ENCODE measurements around the gene SLC2A8.

Gene SLC2A8

DNA sequence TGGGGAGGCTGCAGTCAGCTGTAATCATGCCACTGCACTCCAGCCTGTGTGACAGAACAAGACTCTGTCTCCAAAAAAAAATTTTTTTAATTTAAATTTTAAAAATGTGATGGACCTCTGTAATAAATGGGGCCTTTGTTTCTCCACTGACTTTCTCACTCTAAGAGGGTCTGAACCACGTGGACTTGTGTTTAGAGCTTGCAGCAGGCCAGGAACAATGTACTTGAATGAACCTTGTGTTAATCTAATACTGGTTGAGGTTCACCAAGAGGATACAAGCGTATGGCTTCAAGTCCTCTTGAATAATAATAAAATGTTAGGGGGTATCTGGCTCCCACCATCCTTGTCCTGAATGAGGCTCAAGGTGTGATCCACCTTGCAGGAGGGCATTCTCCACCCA is 14.4 kb upstream of the SLC2A8 start:
- no peak for DNase-seq

DNA sequence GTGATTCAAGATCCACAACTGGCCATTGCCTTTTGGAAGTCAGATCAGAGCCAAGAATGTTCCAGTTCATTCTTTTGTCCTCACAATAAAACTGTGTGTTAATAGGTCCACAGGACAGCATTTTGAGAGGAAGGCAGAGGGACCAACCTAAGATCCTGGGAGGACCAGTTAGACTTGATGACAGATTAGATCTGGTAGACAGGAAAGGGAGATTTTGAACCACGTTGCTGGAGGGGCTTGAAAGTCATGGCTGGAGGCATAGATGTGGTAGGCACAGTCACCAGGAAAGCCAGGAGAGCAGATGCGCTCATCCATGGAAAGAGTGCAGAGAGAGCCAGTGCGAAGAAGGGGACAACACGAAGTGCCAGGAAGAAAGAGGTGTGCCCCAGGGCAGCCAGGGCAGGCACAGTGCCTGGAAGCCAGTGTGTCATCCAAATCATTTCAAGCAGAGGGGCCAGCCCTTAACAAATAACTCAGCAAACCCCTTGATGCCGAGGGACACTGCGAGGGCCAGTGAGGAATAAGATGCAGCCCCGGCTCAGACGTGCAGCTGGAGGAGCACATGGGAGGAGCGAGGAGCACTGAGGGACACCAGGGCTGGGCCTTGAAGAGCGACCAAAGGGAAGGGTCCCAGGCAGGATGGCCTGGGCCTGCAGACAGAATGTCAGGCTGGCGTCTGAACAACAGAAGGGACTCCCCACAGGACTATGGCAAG is 12.8 kb upstream of the SLC2A8 start:
- no peak for DNase-seq

DNA sequence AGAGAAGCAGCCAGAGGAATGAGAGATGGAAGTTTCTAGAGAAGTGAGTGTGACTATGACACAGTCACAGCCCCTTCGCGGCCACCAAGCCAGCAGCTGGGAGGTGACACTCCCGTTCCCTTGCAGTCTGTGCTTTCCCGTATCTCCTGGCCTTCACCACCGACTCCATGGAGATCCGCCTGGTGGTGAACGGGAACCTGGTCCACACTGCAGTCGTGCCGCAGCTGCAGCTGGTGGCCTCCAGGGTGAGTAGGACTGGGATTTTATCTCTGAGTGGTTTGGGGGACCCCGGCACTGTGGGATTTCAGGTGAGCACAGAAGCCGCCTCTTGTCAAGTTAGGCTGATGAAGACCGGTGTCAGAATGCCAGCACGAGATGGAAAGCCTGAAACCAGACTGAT is 12.1 kb upstream of the SLC2A8 start:
- no peak for DNase-seq

DNA sequence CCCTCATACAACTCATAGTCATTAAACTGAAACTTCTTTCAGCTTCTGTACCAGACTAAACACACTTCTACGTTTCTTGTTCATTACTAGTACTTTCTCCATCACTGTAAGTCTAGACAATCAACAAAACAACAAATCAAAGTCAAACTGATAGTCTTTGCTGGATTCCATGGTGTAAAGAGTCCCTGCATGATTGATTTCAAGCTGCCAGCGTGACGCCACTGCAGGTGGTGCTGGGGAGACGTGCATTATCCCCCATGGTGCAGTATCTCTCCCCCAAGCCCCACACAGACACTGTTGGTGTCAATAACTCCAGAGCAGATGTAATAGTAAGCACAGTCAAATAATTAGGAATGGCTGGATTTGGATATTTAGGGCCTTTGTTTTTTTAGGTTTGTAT is 10.7 kb upstream of the SLC2A8 start:
- DNase-seq, result no peak

DNA sequence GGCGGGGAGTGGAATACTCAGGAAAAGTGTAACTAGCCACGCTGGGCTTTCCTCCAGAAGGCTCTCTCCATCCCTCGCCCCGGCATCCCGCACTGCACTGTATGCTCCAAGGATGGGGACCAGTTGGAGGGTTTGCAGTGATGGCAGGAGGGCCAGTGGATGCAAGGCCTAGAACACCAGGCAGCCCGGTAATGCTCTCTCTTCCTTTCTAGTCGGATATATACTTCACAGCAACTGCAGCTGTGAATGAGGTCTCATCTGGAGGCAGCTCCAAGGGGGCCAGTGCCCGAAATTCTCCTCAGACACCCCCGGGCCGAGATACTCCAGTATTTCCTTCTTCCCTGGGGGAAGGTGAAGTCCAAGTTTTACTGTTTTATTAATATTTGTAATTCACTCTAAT is 10.0 kb upstream of the SLC2A8 start:
- DNase-seq, result no peak

DNA sequence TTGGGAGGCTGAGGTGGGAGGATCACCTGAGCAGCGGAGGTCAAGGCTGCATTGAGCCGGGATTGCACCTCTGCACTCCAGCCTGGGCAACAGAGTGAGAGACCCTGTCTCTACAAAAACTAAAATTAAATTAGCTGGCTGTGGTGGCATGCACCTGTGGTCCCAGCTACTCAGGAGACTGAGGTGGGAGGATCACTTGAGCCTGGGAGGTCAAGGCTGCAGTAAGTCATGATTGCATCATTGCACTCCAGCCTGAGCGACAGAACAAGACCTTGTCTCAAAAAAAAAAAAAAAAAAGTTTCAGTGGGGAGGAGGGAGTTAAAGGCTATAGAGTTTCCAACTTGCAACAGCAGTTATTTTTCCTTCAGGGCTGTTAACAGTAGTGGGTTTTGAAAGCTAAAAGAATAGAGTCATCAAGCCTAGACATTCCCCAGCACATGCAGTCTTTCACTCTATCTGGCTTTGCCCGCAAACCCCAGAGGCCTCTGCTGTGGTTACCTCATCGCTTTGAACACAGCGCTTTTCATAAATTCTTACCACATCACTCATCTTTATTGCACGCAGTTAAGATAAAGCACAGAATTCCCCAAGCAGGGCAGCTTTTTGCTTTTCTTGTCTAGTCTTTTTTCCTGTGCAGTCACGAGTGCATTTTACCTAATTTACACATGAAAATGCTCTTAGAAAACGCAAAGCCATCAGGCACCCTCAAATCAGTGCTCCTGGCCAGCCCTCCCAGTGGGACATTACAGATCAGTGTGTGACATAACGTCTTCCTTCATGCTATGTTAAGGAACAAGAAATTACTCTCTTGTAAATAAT is 8.7 kb upstream of the SLC2A8 start:
- peak; percentile 74 to 82 (median 79) for DNase-seq

DNA sequence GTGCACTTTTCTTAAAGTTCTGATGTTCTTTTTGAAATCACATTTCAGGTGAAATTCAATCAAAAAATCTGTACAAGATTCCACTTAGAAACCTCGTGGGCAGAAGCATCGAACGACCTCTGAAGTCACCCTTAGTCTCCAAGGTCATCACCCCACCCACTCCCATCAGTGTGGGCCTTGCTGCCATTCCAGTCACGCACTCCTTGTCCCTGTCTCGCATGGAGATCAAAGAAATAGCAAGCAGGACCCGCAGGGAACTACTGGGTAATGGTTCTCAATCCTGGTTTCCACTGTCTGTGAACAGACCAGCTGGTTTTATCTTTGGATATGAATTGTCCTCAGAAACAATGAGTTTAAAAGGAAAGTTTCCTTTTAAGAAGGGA is 8.1 kb upstream of the SLC2A8 start:
- no peak for DNase-seq

DNA sequence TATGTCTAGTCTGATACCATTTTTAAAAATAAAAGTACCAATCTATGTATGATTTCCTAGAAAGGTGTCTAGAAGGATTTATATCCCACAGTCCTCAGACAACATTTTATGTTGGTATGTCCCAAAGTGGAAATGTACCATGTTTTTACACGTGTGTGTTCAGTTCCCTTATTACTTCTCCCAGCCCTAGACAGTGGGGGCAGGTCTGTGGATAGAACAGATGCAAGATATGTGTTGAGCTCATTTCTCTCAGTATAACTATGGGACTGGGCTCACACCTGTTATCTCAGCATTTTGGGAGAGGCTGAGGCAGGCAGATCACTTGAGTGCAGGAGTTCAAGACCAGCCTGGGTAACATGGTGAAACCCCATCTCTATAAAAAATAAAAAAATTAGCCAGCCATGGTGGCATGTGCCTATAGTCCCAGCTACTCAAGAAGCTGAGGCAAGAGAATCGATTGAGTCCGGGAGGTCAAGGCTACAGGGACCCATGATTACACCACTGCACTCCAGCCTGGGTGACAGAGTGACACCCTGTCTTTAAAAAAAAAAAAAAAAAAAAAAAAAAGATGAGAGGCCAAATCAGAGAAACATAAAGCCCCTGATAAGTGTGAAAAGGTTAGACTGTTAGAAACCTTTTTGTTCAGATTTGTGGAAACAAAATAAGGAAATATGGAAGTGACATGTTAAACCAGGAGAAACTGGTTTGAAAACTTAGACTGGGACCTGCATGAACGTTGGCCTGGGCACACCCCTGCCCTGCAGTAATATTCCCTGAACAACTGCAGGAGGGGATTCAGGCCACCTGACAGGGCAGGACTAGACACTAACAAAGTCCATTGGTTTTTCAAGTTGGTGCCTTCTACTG is 7.4 kb upstream of the SLC2A8 start:
- DNase-seq, result no peak

DNA sequence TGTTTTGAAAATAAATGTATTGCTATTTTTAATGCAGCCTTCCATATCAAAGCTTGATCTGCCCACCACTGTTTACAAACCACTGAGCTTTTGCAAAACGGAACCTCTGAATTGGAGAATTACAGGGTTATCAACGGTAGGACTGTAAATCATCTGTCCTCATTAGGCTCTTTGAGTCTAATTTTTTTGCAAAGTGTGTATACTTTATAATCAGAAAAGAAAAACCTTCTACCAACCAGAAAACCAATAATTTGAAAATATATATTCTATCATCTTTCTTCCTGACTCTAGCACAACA is 6.8 kb upstream of the SLC2A8 start:
- DNase-seq, result no peak

DNA sequence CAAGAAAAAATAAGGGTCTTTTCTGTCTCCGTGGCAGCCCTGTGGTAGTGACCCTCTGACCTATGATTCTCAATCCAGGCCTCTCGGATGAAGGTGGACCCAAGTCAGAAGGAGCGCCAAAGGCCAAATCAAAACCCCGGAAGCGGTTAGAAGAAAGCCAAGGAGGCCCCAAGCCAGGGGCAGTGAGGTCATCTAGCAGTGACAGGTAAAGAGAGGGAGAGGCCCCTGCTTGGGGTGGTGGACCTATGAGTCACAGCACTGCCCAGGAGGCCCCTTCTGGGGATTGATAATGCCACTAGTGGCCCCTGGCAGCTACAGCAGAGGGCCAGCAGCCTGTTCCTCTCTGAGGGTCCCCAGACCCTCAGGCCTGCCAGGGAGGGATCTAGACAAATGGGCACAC is 6.4 kb upstream of the SLC2A8 start:
- no peak for DNase-seq

DNA sequence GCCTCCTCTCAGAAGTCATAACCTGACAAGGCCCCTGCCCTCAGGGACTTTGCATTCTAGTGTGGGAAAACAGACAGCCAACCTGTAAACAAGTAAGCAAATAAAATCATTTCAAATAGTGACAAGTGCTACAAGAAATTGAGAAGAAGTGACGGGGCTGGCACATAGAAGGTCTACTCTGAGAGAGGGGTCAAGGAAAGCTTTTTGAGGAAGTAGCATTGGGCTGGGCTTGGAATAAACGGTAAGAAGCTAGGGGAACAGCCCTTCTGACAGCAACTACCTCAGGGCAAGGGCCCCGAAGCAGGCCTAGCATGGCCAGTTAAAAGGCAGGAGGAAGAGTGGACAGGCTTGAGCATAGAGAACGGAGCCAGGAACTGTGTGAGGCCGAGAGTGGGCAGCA is 4.8 kb upstream of the SLC2A8 start:
- DNase-seq, result no peak

DNA sequence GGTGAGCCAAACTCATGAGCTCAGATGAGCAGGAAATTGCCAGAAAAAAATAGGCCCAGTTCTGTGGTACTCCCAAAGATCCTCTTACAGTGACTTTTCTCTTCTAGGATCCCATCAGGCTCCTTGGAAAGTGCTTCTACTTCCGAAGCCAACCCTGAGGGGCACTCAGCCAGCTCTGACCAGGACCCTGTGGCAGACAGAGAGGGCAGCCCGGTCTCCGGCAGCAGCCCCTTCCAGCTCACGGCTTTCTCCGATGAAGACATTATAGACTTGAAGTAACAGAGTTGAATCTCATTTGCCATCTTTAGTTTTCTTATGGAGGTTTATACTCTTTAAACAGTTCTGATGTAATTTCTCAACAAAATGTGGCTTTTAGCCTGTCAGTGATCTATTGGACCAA is 4.0 kb upstream of the SLC2A8 start:
- no peak for DNase-seq

DNA sequence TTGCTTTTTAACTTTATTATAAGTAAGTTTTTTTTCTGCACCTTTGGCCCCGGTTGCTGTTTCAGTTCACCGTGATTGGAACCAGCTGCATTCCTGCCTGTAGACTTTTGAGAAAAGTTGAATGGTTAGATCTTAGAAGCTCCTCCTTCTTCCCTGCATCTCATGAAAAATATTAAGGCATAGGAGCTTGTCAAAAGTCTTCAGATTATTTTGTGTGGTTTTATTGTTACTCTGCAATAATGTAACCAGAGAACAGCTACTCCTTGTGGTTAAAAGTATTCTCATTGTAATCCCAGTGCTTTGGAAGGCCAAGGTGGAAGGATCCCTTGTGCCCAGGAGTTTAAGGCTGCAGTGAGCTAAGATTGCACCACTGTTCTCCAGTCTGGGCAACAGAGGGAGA is 3.3 kb upstream of the SLC2A8 start:
- DNase-seq, result no peak

DNA sequence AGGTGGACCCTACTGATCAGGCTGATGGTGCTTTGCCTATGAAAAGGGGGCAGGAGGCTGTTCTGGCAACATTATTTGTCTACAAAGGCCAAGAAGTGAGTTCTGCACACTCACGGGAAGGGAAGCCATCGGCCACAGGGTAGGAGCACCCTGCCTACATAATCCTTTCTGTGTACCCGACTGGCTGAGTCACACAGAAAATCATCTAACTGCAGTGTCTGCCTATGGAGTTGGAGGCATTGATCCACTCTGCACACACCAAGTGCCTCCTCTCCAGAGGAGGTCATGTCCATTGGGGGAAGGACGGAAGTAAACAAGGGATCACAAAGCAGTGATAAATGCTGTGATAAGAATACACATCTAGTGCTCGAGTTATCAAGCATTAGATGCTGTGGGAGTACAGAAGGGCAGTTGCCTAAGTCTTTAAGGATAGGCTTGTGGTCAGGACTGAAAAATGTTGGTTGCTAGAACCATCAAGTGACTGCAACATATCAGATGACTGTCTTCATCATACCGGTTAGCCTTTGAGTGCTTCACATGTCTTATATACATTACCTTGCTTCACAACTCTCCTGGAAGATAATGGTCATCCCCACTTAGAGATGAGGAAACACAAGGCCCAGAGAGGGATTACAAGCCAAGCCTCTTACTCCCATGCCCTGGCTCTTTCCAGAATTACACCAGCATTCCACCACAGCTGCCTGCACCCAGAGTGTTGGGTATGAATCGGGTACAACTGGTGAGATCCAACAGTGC is 1.3 kb upstream of the SLC2A8 start:
- no peak for DNase-seq

DNA sequence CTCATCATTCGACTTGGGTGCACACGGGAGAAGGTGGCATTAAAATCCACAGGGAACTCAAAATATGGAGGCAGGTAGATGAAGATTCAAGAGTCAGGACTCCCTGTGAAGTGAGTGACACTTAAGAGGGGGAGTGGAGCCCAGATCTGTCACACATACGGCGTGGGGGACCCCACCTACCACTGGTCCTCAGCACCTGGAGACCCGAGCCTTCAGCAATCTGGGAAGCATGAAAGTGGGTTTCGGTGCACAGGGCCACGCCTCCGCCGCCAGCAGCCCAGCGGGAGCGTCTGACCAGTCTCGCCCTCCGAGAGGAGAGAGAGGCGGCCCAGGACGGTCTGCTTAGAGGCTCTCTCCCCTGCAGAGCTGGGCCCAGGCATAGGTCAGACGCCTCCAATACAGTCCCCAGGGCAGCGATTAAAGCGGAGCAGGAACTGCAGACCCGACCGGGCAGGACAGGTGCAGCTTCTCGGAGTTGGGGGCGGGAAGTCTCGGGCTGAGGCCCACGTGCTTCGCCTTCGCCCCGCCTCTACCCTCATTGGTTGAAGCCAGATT is 639 bp upstream of the SLC2A8 start:
- no peak for DNase-seq

DNA sequence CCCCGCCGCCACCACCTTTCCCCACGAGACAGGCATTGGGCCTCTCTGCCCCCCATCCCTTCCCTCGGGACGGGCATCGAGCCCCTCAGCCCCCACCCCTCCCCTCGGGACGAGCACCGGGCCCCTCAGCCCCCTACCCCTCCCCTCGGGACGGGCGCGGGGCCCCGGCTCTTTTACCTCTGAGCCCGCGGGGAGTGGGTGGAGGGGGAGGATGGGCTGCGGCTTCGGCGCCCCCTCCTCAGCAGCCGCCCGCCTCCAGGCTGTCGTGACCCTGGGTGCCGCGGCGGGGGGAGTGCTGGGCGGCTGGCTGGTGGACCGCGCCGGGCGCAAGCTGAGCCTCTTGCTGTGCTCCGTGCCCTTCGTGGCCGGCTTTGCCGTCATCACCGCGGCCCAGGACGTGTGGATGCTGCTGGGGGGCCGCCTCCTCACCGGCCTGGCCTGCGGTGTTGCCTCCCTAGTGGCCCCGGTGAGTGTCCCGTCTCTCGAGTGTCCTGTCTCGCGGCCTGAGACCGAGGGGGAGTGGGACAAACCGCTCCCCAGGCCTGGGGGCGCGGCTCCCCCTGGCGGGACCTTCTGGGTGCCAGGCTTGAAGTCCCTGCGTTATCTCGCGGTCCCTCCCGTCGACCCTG is 791 bp downstream of the SLC2A8 start:
- peak; percentile 53 to 76 (median 56) for DNase-seq

DNA sequence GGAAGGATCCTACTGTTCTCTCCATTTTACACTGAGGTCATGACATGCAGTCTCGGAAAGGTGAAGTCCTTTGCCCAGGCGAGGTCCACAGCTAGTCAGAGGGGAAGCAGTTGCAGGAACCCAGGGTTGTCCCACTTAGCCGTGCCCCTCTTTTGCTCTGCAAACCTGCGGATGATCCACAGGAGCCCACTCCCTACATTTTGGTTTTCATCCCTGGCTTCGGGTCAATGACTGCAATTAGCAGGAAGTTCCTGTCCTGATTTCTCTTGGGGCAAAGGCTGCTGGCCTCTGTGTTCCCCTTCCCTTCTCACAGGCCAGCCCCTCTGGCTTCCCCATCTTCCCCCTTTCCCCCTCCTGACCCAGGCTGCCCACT is 1.3 kb downstream of the SLC2A8 start:
- no peak for DNase-seq

DNA sequence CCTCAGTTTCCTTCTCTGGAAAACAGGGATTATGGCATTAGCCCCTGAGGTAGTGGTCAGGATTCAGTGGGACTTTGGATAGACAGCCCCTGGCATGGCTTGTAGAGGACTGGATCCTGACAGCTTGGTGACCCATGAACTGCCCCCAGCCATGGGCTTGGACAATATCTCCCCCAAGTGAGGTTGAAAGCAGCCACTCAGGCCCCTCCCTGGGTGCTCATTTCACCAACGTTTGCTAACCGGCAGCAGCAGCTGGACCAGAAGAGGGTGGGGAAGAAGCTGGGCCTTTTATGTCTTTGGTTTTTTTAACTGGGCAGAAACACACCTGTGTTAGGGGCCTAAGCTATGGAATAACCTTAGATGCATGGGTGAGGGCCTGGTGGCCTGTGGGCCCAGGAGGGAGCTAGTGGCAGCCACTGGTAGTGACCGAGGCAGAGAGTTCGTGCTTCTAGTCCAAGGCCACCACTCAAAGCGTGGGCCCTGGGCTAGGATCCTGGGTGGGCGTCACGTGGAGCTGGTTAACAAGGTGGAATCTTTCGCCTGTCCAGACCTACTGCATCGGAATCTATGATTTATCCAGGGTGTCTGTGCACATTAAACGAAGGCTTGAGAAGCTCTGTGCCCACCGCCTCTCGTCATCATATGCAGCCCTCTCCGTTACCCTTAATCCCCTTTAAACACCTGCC is 1.9 kb downstream of the SLC2A8 start:
- DNase-seq, result no peak

DNA sequence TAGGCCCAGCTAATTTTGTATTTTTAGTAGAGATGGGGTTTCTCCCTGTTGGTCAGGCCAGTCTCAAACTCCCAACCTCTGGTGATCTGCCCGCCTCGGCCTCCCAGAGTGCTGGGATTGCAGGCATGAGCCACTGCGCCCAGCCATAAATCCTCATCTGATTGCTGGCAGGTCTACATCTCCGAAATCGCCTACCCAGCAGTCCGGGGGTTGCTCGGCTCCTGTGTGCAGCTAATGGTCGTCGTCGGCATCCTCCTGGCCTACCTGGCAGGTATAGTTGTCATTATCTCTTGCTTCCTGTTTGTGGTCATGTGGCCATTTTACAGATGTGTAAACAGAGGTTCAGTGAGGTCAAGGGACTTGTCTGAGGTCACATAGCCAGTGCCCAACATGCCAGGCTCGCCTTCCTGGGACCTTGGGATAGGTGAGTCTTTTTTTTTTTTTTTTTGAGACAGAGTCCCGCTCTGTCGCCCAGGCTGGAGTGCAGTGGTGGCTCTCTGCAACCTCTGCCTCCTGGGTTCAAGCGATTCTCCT is 2.8 kb downstream of the SLC2A8 start:
- DNase-seq, result no peak

DNA sequence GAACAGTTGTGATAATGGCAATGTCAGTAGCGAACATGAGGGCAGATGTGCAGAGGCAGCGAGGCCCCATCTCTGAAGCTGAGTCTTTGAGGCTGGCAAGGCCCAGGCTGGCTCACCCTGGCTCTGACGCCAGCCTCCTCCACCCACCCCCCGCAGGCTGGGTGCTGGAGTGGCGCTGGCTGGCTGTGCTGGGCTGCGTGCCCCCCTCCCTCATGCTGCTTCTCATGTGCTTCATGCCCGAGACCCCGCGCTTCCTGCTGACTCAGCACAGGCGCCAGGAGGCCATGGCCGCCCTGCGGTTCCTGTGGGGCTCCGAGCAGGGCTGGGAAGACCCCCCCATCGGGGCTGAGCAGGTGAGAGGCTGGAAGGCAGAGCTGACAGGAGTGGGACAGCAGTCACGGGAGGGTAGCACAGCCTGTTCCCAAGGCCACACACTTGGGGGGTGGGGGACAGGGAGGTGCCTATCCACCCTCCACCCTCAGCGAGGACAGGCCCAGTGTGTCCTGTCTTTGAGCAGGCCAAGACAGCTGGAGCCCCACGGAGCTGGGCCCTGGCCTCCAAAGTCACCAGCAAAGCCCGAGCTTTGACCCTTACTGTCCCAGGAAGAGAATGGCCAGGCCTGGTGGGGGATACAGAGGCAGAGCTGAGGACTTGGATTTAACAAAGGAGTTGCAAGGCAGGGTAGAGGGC is 5.6 kb downstream of the SLC2A8 start:
- DNase-seq, result no peak

Measured in suppressor macrophage treated with lipopolysaccharide for 1 hour (primary cell).